Vagina (tissue), 2 donors: Measurements from ENCODE around the gene CCNG2.

ENCODE experiments used
- POLR2AphosphoS5 ChIP-seq, 2 donors: sonication (generic); formaldehyde crosslinking; IDR thresholded peaks; one replicate each; pipeline ENCODE4 v1.9.0; 2017; ENCODE audit warnings: antibody characterized with exemption in 2 of 2, mild to moderate bottlenecking in 2 of 2, low read depth in 1 of 2; ENCODE audit not compliant: insufficient read depth in 1 of 2
- TF ChIP-seq, protein P1 (sequence below), 3 experiments: fragments of 450-650 bp in 2 of 3; fragments of 200-600 bp in 1 of 3; sonication (generic) in 1 of 3; IDR thresholded peaks; one replicate each; pipeline ENCODE4 v1.5.1; 2017 to 2019; ENCODE audit warnings: antibody characterized with exemption in 3 of 3, mild to moderate bottlenecking in 2 of 3, moderate library complexity in 2 of 3

GRCh38 chr4:77184974-77185373 is 28.0 kb downstream of the CCNG2 start:
- TF ChIP-seq, protein P1, sequence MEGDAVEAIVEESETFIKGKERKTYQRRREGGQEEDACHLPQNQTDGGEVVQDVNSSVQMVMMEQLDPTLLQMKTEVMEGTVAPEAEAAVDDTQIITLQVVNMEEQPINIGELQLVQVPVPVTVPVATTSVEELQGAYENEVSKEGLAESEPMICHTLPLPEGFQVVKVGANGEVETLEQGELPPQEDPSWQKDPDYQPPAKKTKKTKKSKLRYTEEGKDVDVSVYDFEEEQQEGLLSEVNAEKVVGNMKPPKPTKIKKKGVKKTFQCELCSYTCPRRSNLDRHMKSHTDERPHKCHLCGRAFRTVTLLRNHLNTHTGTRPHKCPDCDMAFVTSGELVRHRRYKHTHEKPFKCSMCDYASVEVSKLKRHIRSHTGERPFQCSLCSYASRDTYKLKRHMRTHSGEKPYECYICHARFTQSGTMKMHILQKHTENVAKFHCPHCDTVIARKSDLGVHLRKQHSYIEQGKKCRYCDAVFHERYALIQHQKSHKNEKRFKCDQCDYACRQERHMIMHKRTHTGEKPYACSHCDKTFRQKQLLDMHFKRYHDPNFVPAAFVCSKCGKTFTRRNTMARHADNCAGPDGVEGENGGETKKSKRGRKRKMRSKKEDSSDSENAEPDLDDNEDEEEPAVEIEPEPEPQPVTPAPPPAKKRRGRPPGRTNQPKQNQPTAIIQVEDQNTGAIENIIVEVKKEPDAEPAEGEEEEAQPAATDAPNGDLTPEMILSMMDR (IDR thresholded peaks at IDR 0.05): no peak
- TF ChIP-seq POLR2AphosphoS5 (IDR thresholded peaks at IDR 0.05; ENCODE audit: insufficient read depth in 1 of 2, low read depth in 1 of 2): no peak
